NCI-H2196 (cell line): ENCODE data around the gene FGF1.

Experiments used
- DNase-seq: peaks from one replicate; lab custom pipeline; 2025; ENCODE audit not compliant: unreplicated experiment; lab: John Stamatoyannopoulos, UW

FGF1 gene

DNA sequence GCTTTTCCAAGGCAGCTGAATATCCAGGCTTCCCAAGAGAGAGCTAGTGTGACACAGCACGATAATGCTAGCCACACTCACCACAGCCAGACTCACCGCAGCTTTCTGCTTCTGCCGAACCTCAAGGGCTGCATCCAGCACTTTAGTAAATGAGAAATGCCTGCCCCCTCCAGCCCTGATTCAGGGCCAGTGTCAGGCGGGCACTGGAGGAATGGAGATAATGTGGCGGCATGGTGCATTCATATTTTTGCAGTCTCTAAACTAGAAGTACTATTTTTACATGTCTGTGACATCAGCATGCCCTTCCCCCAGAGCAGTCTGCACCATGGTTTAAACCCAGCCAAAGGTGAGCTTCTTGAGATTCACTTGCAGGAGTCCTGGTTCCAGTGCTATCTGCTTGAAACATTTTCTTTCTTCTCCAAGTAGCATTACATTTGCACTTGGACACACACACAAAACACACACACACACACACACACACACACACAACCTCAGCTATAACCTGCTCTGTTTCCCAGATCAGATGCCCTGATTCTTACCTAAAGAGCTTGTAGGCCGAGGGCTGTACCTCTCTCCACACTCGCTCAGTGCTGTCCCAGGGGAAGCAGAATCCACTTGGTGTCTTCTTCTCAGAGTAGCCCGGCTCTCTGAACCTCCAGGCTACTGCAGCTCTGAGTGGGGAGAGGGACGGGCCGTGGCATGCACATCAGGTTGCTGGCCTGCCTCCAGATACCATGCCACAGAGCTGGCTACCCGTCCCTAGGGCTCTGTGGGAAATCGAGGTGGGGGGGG is at the start of gene FGF1:
FGF1 (minus strand) TSS at position 673 of the 792 bp plus-strand sequence. CDS start 71,963 bp downstream, outside the sequence.
- DNase-seq = no peak

GRCh38 chr5:142727735-142728047 is 41.8 kb upstream of the FGF1 start:
- no peak for DNase-seq

GRCh38 chr5:142726188-142726731 is 40.4 kb upstream of the FGF1 start:
- no peak for DNase-seq

GRCh38 chr5:142725231-142726187 is 39.6 kb upstream of the FGF1 start:
- no peak for DNase-seq

DNA sequence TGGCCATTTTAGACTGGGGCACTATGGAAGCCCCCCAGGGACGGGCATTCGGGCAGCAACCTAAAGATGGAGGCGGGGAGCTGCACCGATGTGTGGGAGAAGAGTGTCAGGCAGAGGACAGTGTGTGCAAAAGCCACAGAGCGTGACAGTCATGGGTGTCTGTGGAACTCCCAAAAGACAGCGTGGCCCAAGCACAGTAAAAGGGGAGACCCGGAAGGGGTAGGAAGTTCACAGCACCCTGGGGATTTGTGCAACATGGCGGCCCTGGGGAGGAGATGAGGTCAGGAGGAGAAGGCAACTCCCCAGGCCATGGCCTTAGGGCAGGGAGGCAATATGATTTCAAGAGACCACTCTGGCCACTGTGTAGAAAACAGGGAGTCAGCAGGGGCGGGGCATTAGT is 38.9 kb upstream of the FGF1 start:
- no peak for DNase-seq

GRCh38 chr5:142722896-142723295 is 37.0 kb upstream of the FGF1 start:
- DNase-seq = no peak

- DNase-seq = no peak
These were observed 36.3 kb upstream of the FGF1 start for GRCh38 chr5:142722146-142722545.

DNA sequence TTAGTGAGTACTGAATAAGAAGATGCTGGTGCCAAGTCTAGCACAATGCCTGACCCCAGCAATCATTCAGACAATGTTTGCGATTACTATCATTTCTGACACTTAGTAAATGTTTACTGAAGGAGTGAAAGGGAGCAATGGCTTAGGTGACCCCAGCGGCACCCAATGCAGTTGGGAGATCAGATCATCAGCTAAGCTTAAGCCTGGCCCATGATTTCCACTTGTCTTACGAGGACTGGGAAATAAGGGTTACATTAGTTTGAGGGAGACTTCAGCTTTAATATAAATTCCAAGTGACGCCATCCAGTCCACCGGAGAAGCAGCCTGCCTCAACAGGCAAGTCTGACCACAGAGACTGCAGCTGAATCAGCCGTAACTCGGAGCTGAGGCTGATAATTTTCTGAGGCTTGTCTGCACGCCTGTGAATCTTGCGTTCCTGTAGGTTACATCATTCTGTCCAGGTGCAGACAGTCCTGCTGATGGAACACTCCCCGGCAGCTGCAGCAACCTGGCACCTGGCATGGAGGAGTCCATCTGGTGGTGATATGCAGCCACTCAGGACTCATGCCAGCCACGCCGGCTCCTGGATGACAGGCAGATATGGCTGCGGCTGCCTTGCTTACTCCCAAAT is 34.9 kb upstream of the FGF1 start:
- DNase-seq = peak; percentile 85

GRCh38 chr5:142719836-142720370 is 34.0 kb upstream of the FGF1 start:
- DNase-seq = no peak

DNA sequence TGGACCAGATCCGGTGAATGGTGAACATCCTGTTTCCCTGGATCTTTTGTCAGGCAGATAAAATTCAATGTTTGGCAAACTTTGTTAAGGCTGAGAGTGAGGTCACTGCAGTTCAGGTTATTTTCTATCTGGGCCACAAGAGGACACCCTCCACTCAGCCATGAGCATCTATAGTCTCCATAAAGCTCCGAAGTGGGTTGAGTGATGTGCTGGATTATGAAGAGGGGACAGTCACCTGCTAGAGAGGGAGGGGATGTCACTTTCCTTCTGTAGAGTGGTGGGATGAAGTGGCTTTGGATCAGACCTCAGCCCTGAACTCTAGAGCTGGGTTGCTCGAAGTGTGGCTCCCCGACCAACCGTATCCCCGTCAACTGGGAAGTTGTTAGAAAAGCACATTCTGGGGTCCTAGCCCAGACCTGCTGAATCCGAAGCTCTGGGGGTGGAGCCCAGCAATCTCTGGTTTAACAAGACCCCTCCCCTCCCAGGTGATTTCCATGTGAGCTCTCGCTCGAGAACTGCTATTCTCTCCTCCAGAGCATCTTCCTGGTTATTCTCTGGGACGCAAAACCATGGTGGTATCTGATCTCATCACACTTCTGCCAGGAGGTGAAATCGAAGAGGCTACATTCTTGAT is 31.8 kb upstream of the FGF1 start:
- peak; percentile 62 for DNase-seq

DNA sequence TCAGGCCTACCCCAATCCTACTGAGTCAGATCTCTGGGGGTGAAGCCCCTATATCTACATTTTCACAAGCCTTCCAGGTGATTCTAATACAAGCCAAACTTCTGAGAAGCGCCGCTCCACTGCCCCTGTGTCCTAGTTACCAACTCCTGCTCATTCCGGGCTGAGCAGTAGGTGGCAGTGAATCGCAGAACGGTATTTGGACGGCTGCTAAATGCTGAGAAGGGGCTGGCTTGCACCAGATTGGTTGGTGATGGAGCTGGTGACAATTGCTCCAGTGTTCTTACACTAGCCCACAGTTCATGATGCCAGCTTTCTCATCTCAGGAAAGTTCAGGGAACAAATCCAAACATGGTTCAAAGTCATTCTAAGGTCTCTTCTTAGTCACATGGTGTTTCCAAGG is 31.1 kb upstream of the FGF1 start:
- DNase-seq = peak; percentile 21

GRCh38 chr5:142715291-142715690 is 29.4 kb upstream of the FGF1 start:
- no peak for DNase-seq

DNA sequence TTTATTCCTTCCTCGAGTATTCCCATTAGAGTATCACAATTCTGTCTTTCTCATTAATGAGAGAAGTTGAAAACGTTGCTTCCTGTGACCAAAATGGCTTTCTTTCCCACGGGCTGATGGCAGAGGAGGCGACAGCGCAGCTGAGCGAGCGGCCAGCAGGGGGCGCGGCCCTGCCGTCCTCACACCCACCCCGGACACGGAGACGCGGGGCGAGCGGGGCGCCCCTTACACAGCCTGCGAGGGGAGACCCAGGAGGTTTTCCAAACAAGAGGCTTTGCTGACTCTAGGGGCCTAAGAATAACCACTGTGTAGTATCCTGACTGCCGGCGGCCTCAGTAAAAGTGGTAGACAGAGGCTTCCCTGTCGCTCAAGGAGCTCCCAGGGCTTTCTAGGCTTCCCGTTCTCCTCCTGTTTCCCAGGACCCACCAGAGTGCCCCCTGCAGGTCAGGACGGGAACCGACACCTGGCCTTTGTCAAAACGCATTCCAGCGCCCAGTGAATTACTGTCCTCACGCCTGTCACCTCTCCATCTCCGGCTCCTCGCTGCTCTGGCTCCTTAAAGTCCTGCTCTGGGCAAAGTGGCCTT is 27.3 kb upstream of the FGF1 start:
- DNase-seq = peak; percentile 87

DNA sequence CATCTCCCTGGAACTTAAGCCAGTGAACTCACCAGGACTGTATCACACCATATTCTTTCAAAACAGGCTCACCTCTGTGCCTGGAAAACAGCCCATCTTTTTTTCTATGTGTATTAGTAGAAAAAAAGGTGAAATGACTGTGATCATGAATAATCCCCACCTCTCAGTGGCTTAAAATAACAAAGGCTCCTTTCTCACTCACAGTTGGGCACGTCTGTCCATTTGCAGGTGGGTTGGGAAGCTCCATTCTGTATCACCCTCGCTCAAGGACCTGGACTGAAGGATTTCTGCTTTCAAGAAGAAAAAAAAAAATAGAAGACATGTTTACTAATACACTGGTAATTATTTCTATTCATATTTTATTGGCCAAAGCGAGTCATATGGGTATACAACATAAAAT is 17.3 kb upstream of the FGF1 start:
- no peak for DNase-seq

- DNase-seq = no peak
These were observed 15.9 kb upstream of the FGF1 start for GRCh38 chr5:142701673-142702311.

GRCh38 chr5:142700566-142700965 is 14.7 kb upstream of the FGF1 start:
- no peak for DNase-seq

- DNase-seq = peak; percentile 83
These were observed 13.4 kb upstream of the FGF1 start for GRCh38 chr5:142699184-142699720.

DNA sequence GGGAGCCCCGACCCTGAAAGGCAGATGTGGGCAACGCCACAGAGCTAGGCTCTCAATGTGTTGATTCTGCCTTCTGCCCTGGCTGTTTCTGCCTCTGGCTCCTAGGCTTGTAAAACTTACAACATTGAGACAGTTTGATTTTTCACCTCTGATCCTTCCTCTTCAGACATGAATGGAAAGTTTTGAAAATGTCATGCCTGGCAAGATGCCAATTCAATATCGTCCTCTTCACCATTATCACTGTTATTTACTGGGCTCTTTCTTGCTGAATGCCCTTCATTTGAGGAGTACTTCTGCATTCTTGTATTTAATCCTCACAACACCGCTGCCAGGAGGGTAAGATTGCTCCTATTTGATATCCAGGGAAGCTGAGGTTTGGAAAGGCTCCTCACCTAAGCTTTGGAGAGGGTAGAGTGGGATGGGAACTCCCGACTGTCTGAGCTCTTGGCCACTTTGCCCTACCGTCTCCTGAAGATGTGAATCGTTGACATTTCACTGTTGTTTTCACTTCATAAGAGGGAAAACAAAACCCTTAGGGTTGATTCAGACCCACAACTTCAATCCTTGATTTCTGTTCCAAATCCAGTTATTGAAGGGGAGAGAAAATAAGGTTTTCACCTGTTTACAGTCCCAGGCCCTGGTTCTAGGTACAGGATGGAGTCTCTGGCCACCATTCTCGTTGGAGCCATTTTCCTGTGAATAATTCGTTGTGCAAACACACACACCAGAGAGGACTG is 12.7 kb upstream of the FGF1 start:
- DNase-seq = no peak
